KBM-7 (cell line): ENCODE measurements around the gene GPR176.

Source experiments
- DNase-seq: peaks from one replicate; pipeline ENCODE4 v3.0.0-alpha.2; 2015
- in situ Hi-C: fragments of 300-500 bp; cut with MboI; formaldehyde crosslinking; loops from 2 replicates; pipeline ENCODE4 v1.14.3; 2020; ENCODE audit warnings: low sequenced_read_pairs, low pct_unique_long_range_greater_than_20kb, mixed read lengths

The GPR176 gene

GRCh38 chr15:39796601-39797000 is 123.5 kb downstream of the GPR176 start:
- in situ Hi-C loops: loop anchor here (25.0 kb wide), 1 partner anchor 466 kb away; no protein-coding TSS in a partner anchor
- DNase-seq: no peak

- in situ Hi-C loops: loop anchor here (25.0 kb wide), 1 partner anchor 467 kb away; no protein-coding TSS in a partner anchor
These were observed 124.6 kb downstream of the GPR176 start for GRCh38 chr15:39795486-39795885.

DNA sequence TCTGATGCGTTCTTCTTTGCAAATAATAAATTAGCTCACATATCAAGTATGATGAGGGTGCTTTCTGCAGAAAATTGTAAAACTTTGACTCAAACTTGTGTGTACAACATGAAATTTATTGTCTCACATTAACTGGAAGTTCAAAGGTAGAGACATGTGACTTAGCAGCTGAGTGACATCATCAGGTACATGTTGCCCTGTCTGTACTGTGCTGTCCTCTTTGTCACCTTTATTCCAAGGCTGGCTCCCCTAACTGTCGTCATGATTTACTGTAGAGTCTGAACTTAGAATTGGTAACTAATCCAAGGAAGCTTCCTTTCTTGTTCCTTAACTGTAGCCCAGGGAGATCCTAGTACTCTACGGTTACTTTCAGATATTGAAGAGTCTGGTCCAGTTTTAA is 125.1 kb downstream of the GPR176 start:
- in situ Hi-C loops: loop anchor here (25.0 kb wide), 1 partner anchor 467 kb away; no protein-coding TSS in a partner anchor
- no peak for DNase-seq

More at GRCh38 chr15:39795486-39795885, 124.6 kb downstream of the GPR176 start:
- DNase-seq: no peak

DNA sequence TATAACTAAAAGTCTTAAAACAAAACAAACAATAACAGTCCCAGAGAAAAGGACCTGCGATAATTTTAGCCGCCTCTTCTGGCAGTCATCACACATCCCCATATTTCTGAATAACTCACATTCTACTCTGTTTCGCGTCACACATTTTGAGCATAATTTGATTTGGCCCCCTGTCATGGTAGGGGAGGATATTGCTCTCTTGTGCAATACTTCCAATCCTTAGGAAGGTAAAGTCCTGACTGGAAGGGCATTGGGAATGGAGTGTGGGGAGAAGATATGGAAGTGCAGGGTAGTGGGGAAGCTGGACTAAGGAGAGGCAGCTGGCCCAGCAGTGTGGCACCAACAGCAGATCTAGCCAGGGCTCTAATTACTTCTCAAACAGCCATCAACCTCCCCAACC is 126.1 kb downstream of the GPR176 start:
- in situ Hi-C loops: loop anchor here (25.0 kb wide), 1 partner anchor 468 kb away; no protein-coding TSS in a partner anchor
- DNase-seq: no peak

DNA sequence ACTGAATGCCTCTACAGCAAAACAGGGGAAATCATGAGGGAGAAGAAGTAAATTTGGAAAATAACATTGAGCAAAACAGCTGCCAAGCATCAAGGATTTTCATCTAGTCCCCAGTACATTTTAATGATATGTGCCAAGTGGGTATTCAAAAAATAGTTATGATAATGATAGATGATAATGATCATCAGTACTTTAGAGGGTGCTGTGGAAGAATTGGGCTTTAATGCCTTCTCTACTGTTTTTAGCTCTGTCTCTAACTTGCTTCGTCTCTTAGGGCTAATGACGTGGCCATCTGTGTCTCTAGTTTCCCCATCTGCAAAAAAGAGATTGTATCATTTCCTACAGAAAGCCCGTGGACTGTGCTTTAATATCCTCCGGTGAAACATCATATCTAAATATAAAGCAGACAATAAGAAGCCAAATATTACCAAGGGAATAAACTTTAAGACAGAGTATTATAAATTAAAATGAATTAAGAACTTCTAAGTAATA is 127.2 kb downstream of the GPR176 start:
- in situ Hi-C loops: loop anchor here (25.0 kb wide), 1 partner anchor 469 kb away; no protein-coding TSS in a partner anchor
- DNase-seq: no peak

DNA sequence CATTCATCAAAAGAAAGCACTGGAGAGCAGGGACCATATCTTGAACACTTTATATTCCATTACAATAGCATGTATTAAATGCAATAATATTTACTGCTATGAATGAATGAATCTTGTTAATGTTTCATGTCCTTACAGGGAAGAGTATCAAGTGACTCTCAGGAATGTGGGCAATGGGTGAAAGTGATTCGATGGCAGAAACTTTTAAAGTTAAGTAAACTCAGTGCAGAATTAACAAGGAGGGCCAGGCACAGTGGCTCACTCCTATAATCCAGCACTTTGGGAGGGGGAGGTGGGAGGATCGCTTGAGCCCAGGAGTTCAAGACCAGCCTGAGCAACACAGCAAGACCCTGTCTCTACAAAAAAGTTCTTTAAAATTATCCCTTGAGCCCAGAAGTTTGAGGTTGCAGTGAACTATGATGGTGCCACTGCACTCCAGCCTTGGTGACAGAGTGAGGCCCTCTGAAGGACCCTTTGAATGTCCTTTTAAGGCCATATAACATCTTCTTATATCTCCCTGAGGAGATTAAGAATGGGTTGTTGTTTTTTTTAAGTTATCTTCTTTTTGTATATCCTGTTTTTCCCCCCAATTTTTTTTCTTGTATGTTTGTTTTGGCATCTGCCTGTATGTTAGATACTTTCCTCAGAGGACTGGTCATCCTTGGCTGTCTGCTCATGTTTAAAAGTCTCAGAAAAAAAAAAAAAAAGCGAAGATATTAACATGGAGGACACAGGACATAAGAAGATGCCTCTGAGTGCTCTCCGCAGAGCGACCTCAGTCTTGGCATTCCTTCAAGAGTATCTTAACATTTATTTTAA is 127.8 kb downstream of the GPR176 start:
- in situ Hi-C loops: loop anchor here (25.0 kb wide), 1 partner anchor 470 kb away; no protein-coding TSS in a partner anchor
- DNase-seq: no peak

GRCh38 chr15:39789736-39790135 is 130.3 kb downstream of the GPR176 start:
- no peak for DNase-seq
- in situ Hi-C loops: loop anchor here (25.0 kb wide), 1 partner anchor 473 kb away; no protein-coding TSS in a partner anchor

DNA sequence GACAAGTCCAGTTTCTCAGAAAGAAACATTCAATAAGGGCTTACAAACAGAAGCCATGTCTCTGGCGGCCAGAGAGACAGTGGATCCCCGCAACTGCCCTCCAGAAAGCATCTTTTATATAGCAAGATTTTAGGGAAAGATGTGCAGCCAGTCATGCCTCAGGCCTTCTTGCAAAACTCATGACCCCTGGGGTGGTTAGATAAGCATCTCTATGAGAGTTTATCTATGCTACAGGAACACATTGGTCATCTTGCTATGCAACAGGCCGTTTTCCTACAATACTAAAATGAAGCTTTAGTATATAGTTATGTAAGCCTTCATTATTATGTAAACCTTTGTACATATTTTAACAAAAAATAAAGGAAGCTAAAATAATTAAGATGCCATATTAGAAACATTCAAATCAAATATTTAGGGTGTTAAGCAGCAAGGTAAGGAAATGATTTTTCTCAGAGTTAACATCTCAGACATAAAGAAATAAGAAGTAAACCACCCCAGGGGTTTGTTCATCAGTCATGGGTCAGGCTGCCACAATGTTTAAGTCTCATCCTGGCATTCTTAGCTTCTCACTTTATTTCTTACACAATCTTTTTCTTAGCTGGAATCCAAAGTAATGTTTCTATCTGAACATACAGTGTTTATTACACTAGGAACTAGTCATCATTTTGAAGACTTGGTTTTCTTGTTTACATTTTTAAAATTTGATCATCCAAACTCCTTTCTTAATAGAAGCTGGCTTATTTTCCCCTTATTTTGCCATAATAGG is 131.1 kb downstream of the GPR176 start:
- in situ Hi-C loops: loop anchor here (25.0 kb wide), 1 partner anchor 473 kb away; no protein-coding TSS in a partner anchor
- no peak for DNase-seq

DNA sequence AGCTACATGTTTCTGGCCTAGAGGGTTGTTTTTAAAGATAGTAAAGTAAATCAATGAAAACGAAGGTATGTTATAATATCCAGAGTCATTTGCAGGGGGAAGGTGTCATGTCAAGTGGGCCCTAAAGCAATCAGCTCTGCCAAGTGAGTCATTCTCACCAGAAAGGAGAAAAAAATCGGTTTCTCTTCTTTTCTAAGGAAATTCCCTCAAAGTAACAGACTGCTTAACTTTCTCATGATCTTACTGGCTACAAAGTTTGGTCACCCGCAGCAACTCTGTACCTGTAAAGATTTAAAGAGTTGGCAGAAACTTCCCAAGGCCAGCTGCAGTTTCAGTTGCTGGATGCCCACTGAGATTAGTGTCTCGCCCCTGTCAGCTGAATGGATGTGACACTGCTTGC is 132.0 kb downstream of the GPR176 start:
- in situ Hi-C loops: loop anchor here (25.0 kb wide), 1 partner anchor 474 kb away; no protein-coding TSS in a partner anchor
- DNase-seq: no peak

GRCh38 chr15:39787479-39787878 is 132.6 kb downstream of the GPR176 start:
- in situ Hi-C loops: loop anchor here (25.0 kb wide), 1 partner anchor 475 kb away; no protein-coding TSS in a partner anchor
- no peak for DNase-seq

- in situ Hi-C loops: loop anchor here (25.0 kb wide), 1 partner anchor 476 kb away; no protein-coding TSS in a partner anchor
- DNase-seq: peak; percentile 89
These were observed 133.5 kb downstream of the GPR176 start for GRCh38 chr15:39786447-39787056.

GRCh38 chr15:39785841-39786240 is 134.2 kb downstream of the GPR176 start:
- in situ Hi-C loops: loop anchor here (25.0 kb wide), 1 partner anchor 476 kb away; no protein-coding TSS in a partner anchor

GRCh38 chr15:39785139-39785538 is 134.9 kb downstream of the GPR176 start:
- in situ Hi-C loops: loop anchor here (25.0 kb wide), 1 partner anchor 477 kb away; no protein-coding TSS in a partner anchor
- no peak for DNase-seq

More at GRCh38 chr15:39785841-39786240, 134.2 kb downstream of the GPR176 start:
- no peak for DNase-seq

GRCh38 chr15:39784638-39785037 is 135.4 kb downstream of the GPR176 start:
- in situ Hi-C loops: loop anchor here (25.0 kb wide), 1 partner anchor 478 kb away; no protein-coding TSS in a partner anchor

DNA sequence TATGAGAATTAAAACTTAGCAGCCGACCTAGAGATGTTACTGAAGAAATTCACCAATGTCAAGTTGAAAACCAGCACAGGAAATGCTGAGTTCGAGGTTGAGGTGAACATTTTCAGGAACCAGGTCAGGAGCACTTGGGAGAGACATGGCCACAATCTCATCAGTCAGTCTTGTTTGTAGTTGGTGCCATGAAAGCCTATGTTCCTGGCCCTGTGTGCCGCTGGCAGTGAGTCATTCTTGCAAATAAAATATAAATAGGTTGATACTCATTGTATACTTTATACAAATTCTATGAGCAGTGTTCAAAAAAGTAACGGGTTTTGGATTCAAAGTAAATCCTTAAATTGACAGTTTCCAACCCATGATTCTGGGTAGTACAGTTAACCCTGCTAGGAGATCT is 135.9 kb downstream of the GPR176 start:
- in situ Hi-C loops: loop anchor here (25.0 kb wide), 1 partner anchor 478 kb away; no protein-coding TSS in a partner anchor
- no peak for DNase-seq

More at GRCh38 chr15:39784638-39785037, 135.4 kb downstream of the GPR176 start:
- no peak for DNase-seq

- DNase-seq: peak; percentile 16
- in situ Hi-C loops: loop anchor here (25.0 kb wide), 1 partner anchor 479 kb away; no protein-coding TSS in a partner anchor
These were observed 136.7 kb downstream of the GPR176 start for GRCh38 chr15:39783244-39783820.

GRCh38 chr15:39782441-39783138 is 137.5 kb downstream of the GPR176 start, which contains the start of gene FSIP1:
Gene FSIP1 (minus strand): TSS chr15:39782841. CDS start chr15:39776524, 6,317 bp downstream.
- in situ Hi-C loops: loop anchor here (25.0 kb wide), 1 partner anchor 480 kb away; no protein-coding TSS in a partner anchor
- peak; percentile 97 for DNase-seq
